ENCODE results near the gene HS1BP3.

The HS1BP3 gene

DNA sequence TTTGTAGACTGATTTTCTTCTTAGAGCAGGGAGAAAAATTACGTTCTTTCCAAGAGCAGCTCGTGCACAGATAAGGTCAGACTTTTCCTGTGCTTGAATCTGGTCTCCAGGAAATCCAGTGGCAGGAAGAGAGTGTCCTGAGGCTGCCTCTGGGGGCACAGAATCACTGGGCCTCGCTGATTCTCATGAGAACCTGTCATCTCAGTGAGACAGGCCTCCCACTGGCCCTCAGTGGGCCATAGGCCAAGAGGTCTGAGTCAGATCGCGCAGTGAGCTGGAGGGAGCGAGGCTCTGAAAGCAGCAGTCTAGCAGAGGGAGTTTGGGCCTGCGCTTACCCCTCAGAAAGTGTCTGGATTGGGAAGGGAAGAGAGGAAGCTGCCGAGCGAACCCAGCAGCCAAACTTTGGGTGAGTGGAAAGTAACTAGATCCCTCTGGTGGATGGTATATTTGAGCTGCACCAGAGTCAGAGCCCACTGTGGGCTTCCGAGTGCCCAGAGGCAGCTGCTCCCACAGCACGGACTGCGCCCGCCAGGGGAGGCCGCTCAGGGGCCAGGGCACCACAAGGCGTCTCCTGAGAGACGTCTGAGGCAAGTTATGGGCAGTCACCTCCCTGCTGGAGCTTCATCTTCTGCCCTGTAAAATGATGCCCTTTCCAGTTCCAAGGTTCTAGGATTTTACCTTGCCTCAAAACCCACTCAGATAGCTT is 24.2 kb upstream of the HS1BP3 start:
- DNase-seq = no peak

DNA sequence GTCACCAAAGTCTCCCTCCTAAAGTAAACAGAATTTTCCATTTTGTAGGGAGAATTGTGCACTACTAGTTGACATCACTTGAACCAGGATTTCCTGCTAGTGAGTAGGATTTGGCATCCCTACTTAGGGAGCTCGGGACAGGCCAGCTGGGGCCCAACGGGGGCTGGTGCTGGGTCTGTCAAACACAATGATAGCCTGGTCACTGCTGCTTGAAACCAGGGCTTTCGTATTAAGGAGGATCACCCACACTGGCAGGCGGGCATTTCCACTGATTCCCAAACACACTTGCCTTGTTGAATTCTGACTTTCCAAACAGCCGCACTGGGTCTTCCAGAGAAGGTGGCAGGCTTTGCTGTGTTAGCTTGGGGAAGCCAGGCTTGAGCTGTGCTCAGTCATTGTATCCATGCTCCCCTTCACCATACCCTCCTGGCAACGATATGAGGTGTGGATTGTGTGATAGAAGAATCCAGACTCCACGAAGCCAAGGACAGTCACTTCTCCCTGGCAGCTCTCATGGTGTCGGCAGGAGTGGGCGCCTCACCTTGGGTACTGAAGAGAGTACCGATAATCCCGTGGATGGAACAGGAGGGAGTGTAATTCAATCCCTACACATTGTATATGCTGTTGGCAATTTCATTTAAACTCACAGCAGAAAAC is 23.5 kb upstream of the HS1BP3 start:
- no peak for DNase-seq

DNA sequence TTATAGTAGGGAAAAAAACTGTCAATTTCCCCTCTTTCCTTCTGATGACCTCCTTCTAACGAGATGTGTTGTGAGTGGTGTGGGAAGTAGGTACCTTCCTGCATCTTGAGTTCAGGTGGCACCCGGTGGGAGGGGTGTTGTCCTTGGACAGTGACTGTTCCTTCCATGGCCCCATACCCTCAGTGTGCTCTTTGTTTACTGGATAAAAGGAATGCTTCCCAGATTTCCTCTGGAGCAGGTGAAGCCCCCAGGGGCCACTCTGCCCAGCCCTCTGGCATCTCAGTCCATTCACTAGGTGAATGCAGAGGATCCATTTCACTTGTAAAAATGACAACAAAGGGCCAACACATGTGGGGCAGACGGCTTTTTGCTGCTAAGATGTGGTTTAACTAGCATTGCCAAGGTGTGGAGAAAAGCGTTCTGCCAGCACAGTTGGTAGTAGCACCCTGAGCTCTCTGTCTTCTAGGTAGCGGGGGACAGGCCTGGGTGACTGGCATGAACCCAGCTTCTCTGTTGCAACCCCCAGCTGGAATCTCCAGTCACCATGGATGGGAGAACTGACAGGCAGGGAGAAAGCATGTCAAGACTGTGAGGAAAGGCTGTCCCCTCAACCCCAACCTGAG is 22.9 kb upstream of the HS1BP3 start:
- no peak for DNase-seq

DNA sequence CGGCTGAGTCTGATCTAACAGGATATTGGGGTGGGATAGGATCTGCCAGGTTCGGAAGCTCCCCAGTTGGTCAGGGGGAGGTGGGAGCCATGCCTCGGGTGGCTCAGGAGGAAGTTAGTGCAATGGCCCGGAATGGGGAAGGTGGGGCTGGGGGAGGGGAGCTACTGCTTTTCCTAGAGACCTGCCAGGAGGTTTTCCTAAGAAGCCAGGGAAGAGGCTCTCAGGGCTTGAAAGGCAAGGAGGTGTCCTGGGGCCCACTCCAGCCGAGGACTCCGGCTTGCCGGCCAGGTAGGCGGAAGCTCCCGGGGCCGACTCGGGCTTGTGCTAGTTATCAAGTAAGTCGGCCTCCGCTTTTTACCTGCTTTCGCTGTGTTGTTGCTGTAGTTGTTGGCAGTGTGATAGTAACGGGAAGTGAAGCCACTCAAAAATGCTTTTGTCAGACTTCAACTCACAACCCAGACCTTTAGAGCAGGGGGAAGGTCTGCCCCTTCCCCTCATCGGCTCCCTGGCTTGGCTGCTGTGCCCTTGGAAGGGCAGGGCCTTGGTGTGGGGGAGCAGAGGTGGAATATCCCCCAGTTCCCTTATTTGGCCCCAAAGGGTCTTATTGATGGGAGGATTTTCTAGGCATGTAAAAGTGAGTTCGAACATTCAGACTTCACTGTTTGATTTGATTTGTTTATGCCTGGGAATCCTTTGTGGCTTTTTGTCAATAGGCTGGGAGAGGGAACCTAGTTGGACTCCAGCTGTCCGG is 21.5 kb upstream of the HS1BP3 start:
- no peak for DNase-seq

DNA sequence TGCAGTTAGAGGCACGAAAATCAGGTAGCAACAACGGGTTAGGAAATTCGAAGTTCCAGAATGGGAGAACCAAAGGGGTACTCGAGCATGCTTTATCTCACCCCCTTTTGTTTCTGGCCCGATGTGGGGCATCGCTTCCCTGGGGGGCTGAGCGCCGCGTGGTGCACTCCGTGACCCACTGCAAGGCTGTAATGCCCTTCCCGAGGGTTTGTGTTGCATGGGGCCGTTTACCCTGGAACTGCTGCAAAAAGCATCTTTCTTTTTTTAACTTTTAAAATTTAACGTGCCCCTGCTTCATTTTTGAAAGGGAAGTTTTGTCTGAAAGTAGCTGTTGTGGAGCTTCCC is 20.8 kb upstream of the HS1BP3 start:
- DNase-seq = no peak

DNA sequence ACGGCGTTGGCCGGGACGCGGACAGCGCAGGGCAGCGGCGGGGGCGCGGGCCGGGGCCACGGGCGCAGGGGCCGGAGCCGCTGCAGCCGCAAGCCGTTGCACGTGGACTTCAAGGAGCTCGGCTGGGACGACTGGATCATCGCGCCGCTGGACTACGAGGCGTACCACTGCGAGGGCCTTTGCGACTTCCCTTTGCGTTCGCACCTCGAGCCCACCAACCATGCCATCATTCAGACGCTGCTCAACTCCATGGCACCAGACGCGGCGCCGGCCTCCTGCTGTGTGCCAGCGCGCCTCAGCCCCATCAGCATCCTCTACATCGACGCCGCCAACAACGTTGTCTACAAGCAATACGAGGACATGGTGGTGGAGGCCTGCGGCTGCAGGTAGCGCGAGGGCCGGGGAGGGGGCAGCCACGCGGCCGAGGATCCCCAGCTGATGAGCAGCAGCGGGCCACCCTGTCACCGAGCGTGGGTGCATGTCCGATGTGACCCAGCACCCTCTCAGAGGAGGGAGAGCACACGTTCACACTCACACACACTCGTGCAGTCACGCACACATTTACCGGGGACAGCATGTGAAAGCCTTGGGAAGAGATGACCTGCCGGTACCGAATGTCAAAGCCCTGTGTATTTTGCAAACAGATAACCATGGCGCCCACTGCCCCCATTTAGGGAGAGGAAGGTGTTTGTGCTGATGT is 20.3 kb upstream of the HS1BP3 start:
- DNase-seq = no peak

DNA sequence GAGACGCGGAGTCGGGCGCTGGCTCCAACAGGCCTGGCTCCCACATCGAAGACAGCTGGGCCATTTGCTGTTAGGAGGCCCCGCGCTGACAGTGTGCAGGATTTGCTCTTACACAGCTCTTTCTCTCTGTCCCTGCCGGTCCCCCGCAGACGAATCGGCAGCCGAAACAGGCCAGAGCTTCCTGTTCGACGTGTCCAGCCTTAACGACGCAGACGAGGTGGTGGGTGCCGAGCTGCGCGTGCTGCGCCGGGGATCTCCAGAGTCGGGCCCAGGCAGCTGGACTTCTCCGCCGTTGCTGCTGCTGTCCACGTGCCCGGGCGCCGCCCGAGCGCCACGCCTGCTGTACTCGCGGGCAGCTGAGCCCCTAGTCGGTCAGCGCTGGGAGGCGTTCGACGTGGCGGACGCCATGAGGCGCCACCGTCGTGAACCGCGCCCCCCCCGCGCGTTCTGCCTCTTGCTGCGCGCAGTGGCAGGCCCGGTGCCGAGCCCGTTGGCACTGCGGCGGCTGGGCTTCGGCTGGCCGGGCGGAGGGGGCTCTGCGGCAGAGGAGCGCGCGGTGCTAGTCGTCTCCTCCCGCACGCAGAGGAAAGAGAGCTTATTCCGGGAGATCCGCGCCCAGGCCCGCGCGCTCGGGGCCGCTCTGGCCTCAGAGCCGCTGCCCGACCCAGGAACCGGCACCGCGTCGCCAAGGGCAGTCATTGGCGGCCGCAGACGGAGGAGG is 19.6 kb upstream of the HS1BP3 start:
- DNase-seq = no peak

DNA sequence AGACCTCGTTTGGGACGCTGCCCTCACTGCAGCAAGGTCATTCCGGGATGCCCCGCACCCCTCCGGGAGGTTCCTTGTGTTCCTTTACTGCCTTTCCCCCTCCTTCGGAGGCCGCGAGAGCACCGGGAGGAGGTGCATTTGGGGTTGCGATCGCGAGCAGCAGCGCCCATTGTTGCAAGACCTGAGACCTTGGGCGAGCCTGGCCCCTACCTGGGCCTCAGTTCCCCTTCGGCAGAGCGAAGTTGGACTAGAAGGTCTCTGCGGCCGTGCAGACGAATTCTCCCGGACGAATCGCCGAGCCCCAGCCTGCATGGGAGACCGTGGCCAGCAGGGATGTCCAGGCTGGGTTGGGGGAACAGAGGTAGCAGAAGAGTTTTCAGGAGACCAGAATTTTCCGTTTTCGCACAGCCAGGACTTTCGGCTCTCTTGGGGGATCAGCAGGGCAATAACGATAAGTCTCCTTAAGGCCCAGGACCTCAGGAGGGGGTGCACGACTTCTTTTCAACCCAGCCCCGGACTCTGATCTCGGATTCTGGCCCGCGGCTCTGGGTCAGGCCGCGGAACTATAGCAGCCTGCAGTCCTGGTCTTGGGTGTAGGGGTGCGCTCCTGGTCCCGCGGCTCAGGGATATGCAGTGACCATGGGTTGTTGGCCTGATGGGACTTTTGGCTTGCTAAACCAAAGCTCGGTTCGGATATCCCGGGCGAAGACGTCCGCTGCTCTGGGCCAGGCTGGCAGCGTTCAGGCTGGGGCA is 18.8 kb upstream of the HS1BP3 start:
- no peak for DNase-seq

DNA sequence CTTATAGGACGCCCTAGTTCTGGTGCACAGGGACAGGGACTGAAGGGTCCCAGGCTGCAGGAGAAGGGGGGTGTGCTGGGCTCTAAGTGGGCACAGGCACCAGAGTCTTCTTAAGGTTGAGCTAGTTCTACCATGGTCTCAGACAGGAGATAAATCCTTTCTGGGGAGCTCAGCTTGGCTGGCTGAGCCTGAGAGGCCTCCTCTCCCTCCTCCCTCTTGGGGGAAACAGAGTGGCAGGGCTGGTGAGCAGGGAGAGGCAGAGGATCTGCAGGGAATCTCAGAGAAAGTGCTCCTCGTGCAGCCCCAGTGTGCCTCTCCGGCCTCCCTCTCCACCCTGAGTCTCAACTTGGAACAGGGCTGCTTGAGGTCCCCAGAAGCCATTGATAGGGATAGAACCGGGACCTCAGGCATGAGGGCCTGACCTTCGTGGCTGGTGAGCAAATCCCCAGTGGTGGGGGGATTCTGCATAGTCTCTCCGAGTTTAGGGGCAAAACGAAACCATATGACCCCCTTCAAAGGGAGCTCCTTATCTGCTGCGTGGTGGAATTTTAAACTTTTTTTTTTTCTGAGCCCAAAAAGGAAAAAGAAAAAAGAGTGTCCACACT is 18.1 kb upstream of the HS1BP3 start:
- DNase-seq = no peak

DNA sequence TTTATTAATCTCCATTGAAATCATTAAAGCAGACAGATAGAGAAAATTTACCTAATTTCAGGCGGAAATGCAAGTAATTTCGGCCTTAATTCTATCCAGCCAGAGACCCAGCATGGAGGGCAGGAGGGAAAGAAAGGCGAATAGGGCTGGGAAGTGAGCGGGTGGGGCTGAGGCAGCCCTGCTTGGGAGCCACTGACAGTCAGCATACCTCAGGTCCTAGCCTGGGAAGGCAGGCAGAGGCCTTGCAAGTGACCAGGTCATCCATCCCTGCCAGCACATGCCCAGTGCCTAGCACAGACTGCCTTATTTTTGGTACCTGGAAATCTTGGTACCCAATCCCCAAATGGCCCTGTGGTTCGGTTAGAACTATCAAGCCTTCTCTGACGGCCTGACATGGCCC is 17.6 kb upstream of the HS1BP3 start:
- no peak for DNase-seq

DNA sequence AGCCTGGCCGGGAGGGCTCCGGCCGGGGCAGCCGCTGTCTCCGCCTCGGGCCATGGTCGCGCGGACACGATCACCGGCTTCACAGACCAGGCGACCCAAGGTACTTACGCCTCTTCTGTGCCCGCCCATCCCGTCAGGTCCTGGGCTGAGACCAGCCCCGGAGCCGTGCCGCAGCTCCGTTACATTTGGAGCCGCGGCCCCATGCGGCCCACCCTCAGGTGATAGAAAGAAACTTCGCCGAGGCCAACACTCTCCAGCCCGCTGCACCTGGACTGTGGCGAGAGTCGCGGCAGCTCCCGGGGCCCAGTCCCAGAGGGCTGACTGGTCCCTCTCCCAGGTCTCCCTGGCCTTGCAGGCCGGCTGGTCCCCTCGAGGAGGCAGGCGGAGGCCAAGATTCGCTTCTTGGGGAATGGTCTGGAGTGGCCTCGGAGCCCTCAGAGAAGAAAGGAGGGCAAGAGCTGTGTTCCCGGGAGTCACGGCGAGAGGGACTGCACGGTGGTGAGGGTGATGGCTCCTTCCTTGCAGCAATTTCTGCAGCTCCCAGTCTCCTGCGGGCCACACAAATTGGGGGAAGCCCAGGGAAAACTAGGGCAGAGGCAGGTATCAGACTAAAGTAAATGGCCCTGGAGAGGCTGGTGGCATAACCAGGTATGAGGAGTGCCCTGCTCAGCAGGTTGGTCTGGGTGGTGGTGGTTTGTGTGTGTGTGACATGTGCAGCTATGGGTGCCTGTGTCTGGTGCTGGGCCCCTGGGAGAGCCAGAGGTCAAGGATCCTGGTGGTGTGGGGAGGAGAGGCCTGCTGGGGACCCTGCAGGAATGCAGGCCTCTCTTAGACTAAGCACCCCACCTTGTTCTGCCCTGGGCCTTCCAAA is 16.9 kb upstream of the HS1BP3 start:
- DNase-seq = no peak

DNA sequence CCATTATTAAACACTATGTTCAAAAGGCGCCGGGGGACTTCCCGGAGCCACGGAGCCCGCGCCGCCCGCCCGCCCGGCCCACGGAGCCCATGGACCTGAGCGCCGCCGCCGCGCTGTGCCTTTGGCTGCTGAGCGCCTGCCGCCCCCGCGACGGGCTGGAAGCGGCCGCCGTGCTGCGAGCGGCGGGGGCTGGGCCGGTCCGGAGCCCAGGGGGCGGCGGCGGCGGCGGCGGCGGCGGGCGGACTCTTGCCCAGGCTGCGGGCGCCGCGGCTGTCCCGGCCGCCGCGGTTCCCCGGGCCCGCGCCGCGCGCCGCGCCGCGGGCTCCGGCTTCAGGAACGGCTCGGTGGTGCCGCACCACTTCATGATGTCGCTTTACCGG is 16.2 kb upstream of the HS1BP3 start:
- no peak for DNase-seq

DNA sequence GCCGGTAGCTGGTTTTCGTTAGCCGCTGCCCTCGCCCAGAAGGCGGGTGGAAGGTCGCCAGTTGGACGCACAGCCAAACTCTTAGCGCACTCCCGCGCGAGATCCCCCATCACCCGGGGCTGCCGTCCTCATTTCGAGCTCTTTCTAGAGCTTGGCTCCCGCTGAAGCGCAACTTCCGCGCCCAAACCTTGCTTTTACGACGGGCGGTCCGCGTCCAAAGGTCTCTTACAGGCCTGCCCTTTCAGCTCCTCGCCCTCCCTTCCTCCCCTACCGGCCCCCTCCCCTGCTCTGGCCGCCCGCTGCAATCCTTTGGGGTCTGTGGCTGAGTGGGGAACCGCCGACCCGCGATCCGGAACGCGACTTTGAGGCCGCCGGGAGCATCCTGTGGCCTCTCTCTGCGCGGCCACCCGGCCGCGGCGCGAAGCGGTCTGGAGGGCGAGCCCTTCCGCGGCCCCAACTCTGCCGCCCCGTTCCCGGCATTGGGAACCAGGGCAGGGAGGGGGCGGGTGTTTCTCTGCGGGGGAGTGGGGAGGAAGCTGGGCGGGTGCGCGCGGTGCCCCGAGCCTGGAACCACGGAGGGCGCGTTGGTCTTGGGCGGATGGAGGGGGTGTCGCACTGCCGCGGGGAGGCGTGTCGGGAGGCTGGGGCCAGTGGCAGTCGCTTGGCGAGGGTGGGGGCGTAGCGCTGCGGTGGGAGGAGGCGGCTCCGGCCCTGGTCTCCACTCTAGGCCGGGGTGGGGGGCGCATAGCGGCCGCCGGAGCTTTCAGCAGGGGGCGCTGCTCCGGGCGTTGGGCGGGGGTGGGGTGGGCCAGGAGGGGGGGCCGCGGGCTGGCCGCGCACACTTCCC is 15.6 kb upstream of the HS1BP3 start, which contains the start of gene GDF7:
Gene GDF7 (plus strand): TSS at position 841 of the 847 bp plus-strand sequence. CDS start 96 bp downstream, outside the sequence.
- DNase-seq = no peak

DNA sequence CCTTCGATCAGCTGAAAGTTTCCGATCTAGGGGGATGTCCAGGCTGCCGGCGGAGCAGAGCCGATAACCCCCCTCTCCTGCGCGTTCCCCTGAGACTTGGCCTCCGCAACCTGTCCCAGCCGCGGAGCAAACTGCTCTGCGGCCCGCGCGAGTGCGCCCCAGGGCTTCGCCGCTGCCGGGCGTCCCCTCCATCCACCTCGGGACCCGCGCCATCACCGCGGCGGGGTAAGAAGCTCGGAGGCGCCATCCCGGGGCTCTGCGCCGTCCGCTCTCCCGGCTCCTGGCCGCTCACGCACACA is 15.1 kb upstream of the HS1BP3 start:
- no peak for DNase-seq

DNA sequence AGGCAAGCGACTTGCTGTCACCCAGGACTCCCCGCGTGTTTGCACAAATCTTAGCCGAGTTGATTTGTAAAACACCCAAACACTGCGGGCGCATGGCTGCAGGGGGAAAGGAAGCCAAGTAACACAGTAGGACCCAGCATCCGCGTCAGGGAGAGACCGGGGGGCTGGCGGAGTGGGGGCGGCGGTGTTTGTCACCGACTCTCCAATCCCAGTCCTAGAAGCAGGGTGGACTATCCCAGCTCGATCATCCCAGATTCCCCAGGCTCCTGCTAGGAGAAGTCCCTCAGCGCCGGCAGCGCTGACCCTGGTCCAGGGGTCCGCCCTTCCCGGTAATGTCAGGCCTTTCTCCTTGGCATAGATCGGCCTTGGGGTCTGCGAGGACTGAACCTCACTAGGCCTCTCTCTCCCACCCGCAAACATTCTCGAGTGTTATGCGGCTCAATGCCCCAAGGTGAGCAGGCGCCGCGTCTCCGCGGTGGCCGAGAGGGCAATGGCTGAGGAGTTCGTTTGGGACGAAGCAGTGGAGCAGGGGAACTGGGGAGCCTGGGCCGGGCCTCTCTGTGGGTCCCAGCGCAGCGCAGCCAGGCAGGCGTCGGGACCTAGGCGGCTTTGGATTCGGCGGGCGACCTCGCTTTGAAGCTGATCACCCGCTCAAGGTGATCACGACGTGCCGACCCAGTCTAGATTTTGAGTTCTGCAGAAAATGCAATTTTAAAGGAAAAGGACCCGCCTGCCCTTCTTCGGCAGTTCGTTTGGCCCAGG is 14.5 kb upstream of the HS1BP3 start:
- DNase-seq = no peak

DNA sequence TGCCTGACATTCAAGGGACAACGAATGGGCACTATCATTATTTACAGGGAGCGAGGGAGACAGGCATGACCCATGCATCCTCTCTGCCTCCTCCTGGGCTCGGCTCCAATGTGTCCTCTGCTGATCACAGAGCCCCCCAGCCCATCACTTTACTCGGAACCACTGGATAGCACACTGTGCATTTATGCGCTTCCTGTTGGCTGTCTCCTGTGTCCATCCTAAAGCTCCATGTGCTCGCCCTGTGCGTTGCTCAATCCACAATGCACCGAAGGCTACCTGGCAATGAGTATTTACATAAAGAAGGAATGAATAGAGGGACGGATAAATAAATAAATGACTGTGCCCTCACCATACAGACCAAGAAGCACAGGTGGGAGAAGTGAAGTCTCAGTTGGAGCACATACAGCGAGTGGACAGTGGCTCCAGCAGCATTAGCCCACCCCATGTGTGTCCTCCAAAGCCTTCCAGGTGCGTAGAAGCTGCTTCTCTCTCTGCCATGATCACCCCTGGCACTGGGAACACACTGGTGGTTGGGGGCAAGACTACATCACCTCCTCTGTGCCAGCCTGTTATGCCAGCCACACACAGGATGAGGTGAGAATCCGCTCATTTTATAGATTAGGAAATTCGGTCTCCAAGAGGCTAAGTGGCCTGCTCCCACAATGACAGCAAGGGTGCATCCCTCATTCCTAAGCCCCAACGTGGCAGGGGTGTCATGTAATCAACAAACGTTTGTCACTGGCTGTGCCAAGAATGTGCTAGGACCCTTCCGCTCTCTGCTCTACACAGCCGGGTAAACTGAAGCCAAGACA is 13.7 kb upstream of the HS1BP3 start:
- no peak for DNase-seq

DNA sequence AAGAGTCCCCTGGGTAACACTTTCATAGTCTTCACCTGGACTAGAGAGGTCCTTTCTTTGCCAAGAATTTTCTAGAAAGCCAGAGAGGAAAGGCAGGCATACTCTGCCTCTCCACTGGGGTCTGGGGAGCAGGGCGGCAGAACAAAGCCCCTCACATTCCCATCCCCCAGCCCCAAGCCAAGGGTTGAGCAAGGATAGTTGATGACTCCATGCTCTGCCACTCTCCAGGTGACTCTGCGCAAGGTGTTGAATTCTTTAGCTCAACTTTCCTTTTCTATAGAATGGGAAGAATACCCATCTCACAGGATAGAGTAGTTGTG is 13.1 kb upstream of the HS1BP3 start:
- DNase-seq = no peak

Measured in activated CD4-positive, alpha-beta T cell treated with anti-CD3 and anti-CD28 coated beads, Interleukin-2, amount 50 U/mL, for 4 hours (primary cell).